K562 (cell line): Measurements from ENCODE around the gene OBSCN. TPM values are rescaled to one million over a fixed set of nuclear protein-coding genes. Genes with fewer than 3 reads are reported as not detected.

Source experiments
- ATAC-seq: fragments of 200-7000 bp; cut with Tn5 transposase; 3 replicates; pipeline ENCODE4 v1.9.1; 2020; ENCODE audit warnings: moderate library complexity
- BruUV-seq: library from RNA; stranded (reverse); fragments of 400-500 nt; replicated peaks from 2 replicates; lab custom pipeline; 2021; lab: Mats Ljungman, UMichigan
- CTCF ChIA-PET: fragments of 300-600 bp; formaldehyde crosslinking; extraction: SDS; loops from one replicate; lab custom pipeline; 2021; ENCODE audit warnings: low intra/inter-chr PET ratio; lab: Yijun Ruan, JAX
- POLR2A ChIA-PET: fragments of 300-600, 350-650 bp; sonication (Branson Sonifier 250); formaldehyde crosslinking; extraction: SDS; loops from one replicate; lab custom pipeline; 2021; ENCODE audit warnings: antibody characterized with exemption, inconsistent platforms; lab: Yijun Ruan, JAX
- DNase-seq, 4 experiments: peaks; one replicate each; pipeline versions ENCODE4 v3.0.0 to v3.0.0-alpha.2; 2011 to 2018; ENCODE audit warnings: low spot score in 3 of 4, mixed read lengths in 3 of 4; ENCODE audit errors: extremely low read depth in 1 of 4
- FAIRE-seq: peaks from 2 replicates; lab custom pipeline; 2011; peaks lifted over from hg19 to GRCh38; lab: Jason Lieb, UNC
- H2AFZ ChIP-seq: 2 replicates; pipeline ENCODE4 v1.6.0; 2011; ENCODE audit warnings: low read depth, low read length, control low read depth, inconsistent platforms
- H3K27ac ChIP-seq: fragments of 200-600 bp; 3 replicates; pipeline ENCODE4 v1.8.0; 2011; ENCODE audit warnings: low read depth, mild to moderate bottlenecking, control low read depth, inconsistent platforms, low read length, moderate library complexity, mixed read lengths; ENCODE audit errors: extremely low read depth
- H3K27me3 ChIP-seq, 2 experiments: fragments of 300-600 bp in 1 of 2; 2 replicates in 1 of 2; 3 replicates in 1 of 2; pipeline versions ENCODE4 v1.6.0 to v1.8.0; 2011; ENCODE audit warnings: inconsistent platforms in 2 of 2, low read length in 2 of 2, mild to moderate bottlenecking in 1 of 2, mixed read lengths in 1 of 2, moderate library complexity in 1 of 2; ENCODE audit not compliant: control insufficient read depth in 2 of 2, insufficient read depth in 2 of 2
- H3K36me3 ChIP-seq: fragments of 300-600 bp; 3 replicates; pipeline ENCODE4 v1.8.0; 2011; ENCODE audit warnings: mild to moderate bottlenecking, low read length, inconsistent platforms; ENCODE audit not compliant: control insufficient read depth, insufficient read depth
- H3K4me1 ChIP-seq, 2 experiments: fragments of 200-600 bp in 1 of 2; replicated peaks in 1 of 2; 2 replicates in 1 of 2; 3 replicates in 1 of 2; pipeline versions ENCODE4 v1.5.1 to v1.8.0; 2011; ENCODE audit warnings: inconsistent platforms in 2 of 2, low read length in 2 of 2, mild to moderate bottlenecking in 1 of 2, mixed read lengths in 1 of 2, moderate library complexity in 1 of 2; ENCODE audit not compliant: control insufficient read depth in 2 of 2, insufficient read depth in 2 of 2
- H3K4me2 ChIP-seq: 2 replicates; pipeline ENCODE4 v1.6.1; 2011; ENCODE audit warnings: low read length, control low read depth, inconsistent platforms, mixed read lengths; ENCODE audit not compliant: insufficient read depth
- H3K4me3 ChIP-seq: fragments of 200-600 bp; sonication (generic), shearing (Covaris generic); 2 replicates; pipeline ENCODE4 v1.5.1; 2016; ENCODE audit warnings: control low read depth, inconsistent platforms
- H3K79me2 ChIP-seq: fragments of 200-600 bp; 3 replicates; pipeline ENCODE4 v1.8.0; 2011; ENCODE audit warnings: low read length, inconsistent platforms; ENCODE audit not compliant: control insufficient read depth, insufficient read depth
- H3K9ac ChIP-seq, 2 experiments: 2 replicates each; pipeline versions ENCODE4 v1.6.0 to v1.6.1; 2011; ENCODE audit warnings: low read depth in 2 of 2, low read length in 2 of 2, control low read depth in 1 of 2, inconsistent platforms in 1 of 2, mild to moderate bottlenecking in 1 of 2, mixed read lengths in 1 of 2; ENCODE audit not compliant: insufficient read depth in 1 of 2
- H3K9me1 ChIP-seq: one replicate; pipeline ENCODE4 v1.6.0; 2011; ENCODE audit warnings: inconsistent platforms, mild to moderate bottlenecking, low read length, moderate library complexity; ENCODE audit not compliant: control insufficient read depth, insufficient read depth
- H3K9me3 ChIP-seq: replicated peaks from 2 replicates; pipeline ENCODE4 v1.5.1; 2011; ENCODE audit warnings: low read depth, low read length, inconsistent platforms; ENCODE audit not compliant: control insufficient read depth, insufficient read depth
- H4K20me1 ChIP-seq: replicated peaks from 2 replicates; pipeline ENCODE4 v1.6.1; 2011; ENCODE audit warnings: low read length, inconsistent platforms, mixed read lengths; ENCODE audit not compliant: control insufficient read depth, insufficient read depth
- CHD4 ChIP-seq: fragments of 200-600 bp; sonication (generic); IDR thresholded peaks from 3 replicates; pipeline ENCODE4 v1.6.1; 2012; ENCODE audit warnings: low read depth, mild to moderate bottlenecking, mixed read lengths, low read length, inconsistent platforms; ENCODE audit not compliant: insufficient read depth, insufficient replicate concordance, poor library complexity, severe bottlenecking
- ELF2 ChIP-seq: fragments of 250-450 bp; sonication (Bioruptor Pico); IDR thresholded peaks from 2 replicates; pipeline ENCODE4 v1.5.0; 2021; ENCODE audit warnings: mild to moderate bottlenecking
- NFXL1 ChIP-seq: fragments of 450-650 bp; formaldehyde crosslinking; IDR thresholded peaks from 2 replicates; pipeline ENCODE4 v1.4.0; 2021; ENCODE audit warnings: mild to moderate bottlenecking
- NR2F6 ChIP-seq: fragments of 450-650 bp; formaldehyde crosslinking; IDR thresholded peaks from 2 replicates; pipeline ENCODE4 v1.4.0; 2020; ENCODE audit warnings: mild to moderate bottlenecking
- POLR2B ChIP-seq: fragments of 450-650 bp; IDR thresholded peaks from 2 replicates; pipeline ENCODE4 v1.6.1; 2018; ENCODE audit warnings: low read depth; ENCODE audit not compliant: partially characterized antibody
- PTRF ChIP-seq: fragments of 450-650 bp; IDR thresholded peaks from 2 replicates; pipeline ENCODE4 v1.6.1; 2016; ENCODE audit warnings: mild to moderate bottlenecking, missing genetic modification characterization, missing compliant biosample characterization
- TAF15 ChIP-seq: fragments of 200-400 bp; formaldehyde crosslinking; IDR thresholded peaks from 2 replicates; pipeline ENCODE4 v1.6.1; 2017; ENCODE audit warnings: mild to moderate bottlenecking, low read depth, low read length, moderate library complexity
- WGBS: fragments of 100-300 bp; shearing (Covaris generic); methylation state at CpG from one replicate; pipeline ENCODE4 v1.1.6; 2016; ENCODE audit warnings: low coverage, mixed read lengths; ENCODE audit not compliant: insufficient coverage; ENCODE audit errors: missing lambda C conversion rate; 5-methylcytosine and 5-hydroxymethylcytosine counted together
- in situ Hi-C: fragments of 300-500 bp; cut with MboI; formaldehyde crosslinking; loops from 4 replicates; pipeline ENCODE4 v1.15.0; 2018; ENCODE audit warnings: inconsistent platforms, mixed read lengths
- intact Hi-C: fragments of 100-400 bp; cut with micrococcal nuclease; formaldehyde crosslinking; loops from 2 replicates; pipeline ENCODE4 v1.14.2; 2022
- polyA plus RNA-seq, 8 experiments: library from polyadenylated mRNA; depleted of rRNA in 4 of 8; stranded (reverse) in 5 of 8; unstranded in 3 of 8; fragments of >200 nt; fragmentation: Nextera tagmentation in 2 of 8; fragmentation: Illumina TruSeq in 1 of 8; extraction: Ambion mirVana in 2 of 8; extraction: Trizol in 1 of 8; gene quantifications; 2 replicates each; pipeline versions ENCODE4 v1.2.1 to v1.2.3, GENCODE V29; 2011 to 2014; ENCODE audit warnings: inconsistent platforms in 1 of 8, missing spikeins in 1 of 8
- total RNA-seq, 7 experiments: library from RNA; depleted of rRNA in 6 of 7; stranded (reverse); fragments of >200 nt in 6 of 7; fragmentation: Illumina TruSeq in 2 of 7; extraction: Trizol in 2 of 7; gene quantifications; 2 replicates each; pipeline versions ENCODE4 v1.2.1 to v1.2.3, GENCODE V29; 2011 to 2021; ENCODE audit warnings: low replicate concordance in 1 of 7

OBSCN gene
- total and polyA plus RNA-seq, 9 of the 15 experiments (the other 6 are each of a cell fraction or from before 2014, with no cell fraction given): 0.18 to 19.7 (median 3.6) TPM

DNA sequence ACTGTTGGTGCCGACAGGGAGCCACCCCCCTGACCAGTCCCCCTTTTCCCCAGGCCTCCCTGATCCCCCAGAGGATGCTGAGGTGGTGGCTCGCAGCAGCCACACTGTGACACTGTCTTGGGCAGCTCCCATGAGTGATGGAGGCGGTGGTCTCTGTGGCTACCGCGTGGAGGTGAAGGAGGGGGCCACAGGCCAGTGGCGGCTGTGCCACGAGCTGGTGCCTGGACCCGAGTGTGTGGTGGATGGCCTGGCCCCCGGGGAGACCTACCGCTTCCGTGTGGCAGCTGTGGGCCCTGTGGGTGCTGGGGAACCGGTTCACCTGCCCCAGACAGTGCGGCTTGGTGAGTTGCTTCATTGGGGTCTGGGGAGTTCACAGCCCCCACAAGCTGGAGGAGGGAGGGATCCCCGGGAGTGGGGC is 109.6 kb downstream of the OBSCN start:
- H3K4me2 ChIP-seq: no peak overlapping the region
- TF ChIP-seq POLR2B: no peak
- no peak for TF ChIP-seq NFXL1
- H3K27ac ChIP-seq: no peak overlapping the region
- H3K27me3 ChIP-seq: peaks cover 45 to 84% of the 10 kb centered on the region in 2 experiments; a peak in 4 of 5 replicates
- BruUV-seq: no TSS peak
- CTCF ChIA-PET: no interaction called here
- in situ Hi-C loops (no loop called here), intact Hi-C loops (no loop called here)
- no peaks in the 10 kb centered on the region for H3K36me3 ChIP-seq
- H4K20me1 ChIP-seq: 0 out of 2 replicates have a peak, but pooled peaks cover 7% of the 10 kb centered on the region
- no peak overlapping the region for H3K9ac ChIP-seq
- no peak for FAIRE-seq
- DNase-seq: no peak
- peaks cover 0 to 34% of the 10 kb centered on the region in 2 experiments; a peak in 1 of 5 replicates for H3K4me1 ChIP-seq
- H3K4me3 ChIP-seq: no peak overlapping the region
- POLR2A ChIA-PET: no interaction called here
- no peak overlapping the region for H2AFZ ChIP-seq
- no peaks in the 10 kb centered on the region for H3K79me2 ChIP-seq
- ATAC-seq: no peak
- H3K9me3 ChIP-seq: peaks cover 1% of the 10 kb centered on the region; the same call in 1 of the 2 replicates
- no peaks in the 10 kb centered on the region for H3K9me1 ChIP-seq
- 1% methylated on average over 14 of the region's 14 CpGs for WGBS

DNA sequence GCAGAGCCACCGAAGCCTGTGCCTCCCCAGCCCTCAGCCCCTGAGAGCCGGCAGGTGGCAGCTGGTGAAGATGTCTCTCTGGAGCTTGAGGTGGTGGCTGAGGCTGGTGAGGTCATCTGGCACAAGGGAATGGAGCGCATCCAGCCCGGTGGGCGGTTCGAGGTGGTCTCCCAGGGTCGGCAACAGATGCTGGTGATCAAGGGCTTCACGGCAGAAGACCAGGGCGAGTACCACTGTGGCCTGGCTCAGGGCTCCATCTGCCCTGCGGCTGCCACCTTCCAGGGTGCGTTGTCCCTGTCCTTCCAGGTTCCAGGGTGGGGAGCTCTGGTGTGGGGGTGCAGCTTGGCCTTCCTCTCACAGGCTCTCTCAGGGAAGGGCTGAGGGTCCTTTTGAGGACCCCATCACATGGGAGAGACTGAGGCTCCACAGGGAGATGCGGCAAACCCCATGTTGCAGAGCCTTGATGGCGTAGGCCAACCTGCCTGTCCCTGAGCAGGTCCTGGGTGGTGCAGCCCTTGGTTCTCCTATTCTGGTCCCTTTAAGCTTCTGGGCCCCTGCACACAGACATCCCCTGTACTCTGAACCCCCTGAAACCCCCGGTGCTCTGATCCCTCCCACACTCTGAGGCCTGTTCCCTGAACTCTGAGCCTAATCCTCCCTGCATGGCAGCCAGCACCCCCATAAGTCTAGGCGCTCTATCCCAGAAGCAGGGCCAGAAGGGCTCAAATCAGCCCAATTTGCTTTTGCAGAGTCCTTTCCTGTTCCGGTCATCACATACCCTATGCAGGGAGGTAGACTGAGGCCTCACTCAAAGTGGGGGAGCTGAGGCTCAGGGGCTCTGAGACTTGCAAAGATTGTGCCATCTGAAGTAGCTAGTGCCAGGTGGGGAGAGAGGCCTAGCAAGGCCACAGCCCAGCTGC is 110.3 kb downstream of the OBSCN start:
- Histone ChIP-seq H3K4me1 (peaks cover 0 to 34% of the 10 kb centered on the region in 2 experiments; a peak in 1 of 5 replicates), H3K79me2 (no peaks in the 10 kb centered on the region), H3K4me2 (no peak overlapping the region), H3K4me3 (no peak overlapping the region), H2AFZ (no peak overlapping the region), H3K9ac (no peak overlapping the region), H3K27ac (no peak overlapping the region), H3K9me1 (no peaks in the 10 kb centered on the region), H3K27me3 (peaks cover 48 to 88% of the 10 kb centered on the region in 2 experiments; a peak in 4 of 5 replicates), H4K20me1 (0 out of 2 replicates have a peak, but pooled peaks cover 7% of the 10 kb centered on the region), H3K36me3 (no peaks in the 10 kb centered on the region), H3K9me3 (no peaks in the 10 kb centered on the region)
- DNase-seq (no peak), FAIRE-seq (no peak), ATAC-seq (no peak)
- CTCF ChIA-PET: no interaction called here
- intact Hi-C loops (no loop called here), in situ Hi-C loops (no loop called here)
- TF ChIP-seq TAF15 (no peak), CHD4 (no peak), ELF2 (CRISPR knock-in tag) (no peak), PTRF (no peak), NR2F6 (CRISPR knock-in tag) (no peak)
- POLR2A ChIA-PET: interaction anchor here (0.6 kb wide), 1 partner anchor 18 kb away, joined by 4 read pairs; no protein-coding TSS in a partner anchor
- 4% methylated on average over 16 of the region's 16 CpGs for WGBS
- BruUV-seq: no TSS peak
